Measurements from ENCODE around the gene SLC1A5.

- TF ChIP-seq CTCF (conservative IDR thresholded peaks at IDR 0.05; ENCODE audit: low read length) (no peak), EZH2phosphoT487 (IDR thresholded peaks at IDR 0.05; ENCODE audit: borderline replicate concordance, low read depth, low read length) (no peak)
Observed at GRCh38 chr19:46742926-46743480, 45.4 kb downstream of the SLC1A5 start.
